ENCODE results near the gene TEKT5.

DNA sequence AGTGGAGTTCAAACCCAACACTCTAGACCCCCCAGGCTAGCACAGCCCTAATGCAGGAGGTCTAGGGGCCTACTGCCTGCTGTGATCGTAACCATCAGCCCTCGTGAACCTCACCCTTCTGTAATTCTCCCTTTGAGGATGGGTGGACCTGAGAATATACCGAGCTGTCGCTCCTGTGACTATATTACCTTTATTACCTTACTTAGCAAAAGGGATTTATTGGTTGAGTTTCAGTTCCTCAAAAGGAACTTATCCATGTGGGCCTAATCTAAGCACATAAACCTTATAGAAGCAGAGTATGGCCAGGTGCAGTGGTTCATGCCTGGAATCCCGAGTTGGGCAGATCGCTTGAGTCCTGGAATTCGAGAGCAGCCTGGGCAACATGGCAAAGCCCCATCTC, 95.1 kb downstream of the TEKT5 start:
- no peak for TF ChIP-seq CTCF (IDR thresholded peaks at IDR 0.05; ENCODE audit: low read depth, low read length)
- TF ChIP-seq EZH2phosphoT487 (IDR thresholded peaks at IDR 0.05; ENCODE audit: low read depth), result no peak
